Measurements from ENCODE around the gene MYOG. TPM values are rescaled to one million over a fixed set of nuclear protein-coding genes. Genes with fewer than 3 reads are reported as not detected.

MYOG gene
- total and polyA plus RNA-seq, 2 of the 4 experiments (the other 2 are of a cell fraction), result not detected

DNA sequence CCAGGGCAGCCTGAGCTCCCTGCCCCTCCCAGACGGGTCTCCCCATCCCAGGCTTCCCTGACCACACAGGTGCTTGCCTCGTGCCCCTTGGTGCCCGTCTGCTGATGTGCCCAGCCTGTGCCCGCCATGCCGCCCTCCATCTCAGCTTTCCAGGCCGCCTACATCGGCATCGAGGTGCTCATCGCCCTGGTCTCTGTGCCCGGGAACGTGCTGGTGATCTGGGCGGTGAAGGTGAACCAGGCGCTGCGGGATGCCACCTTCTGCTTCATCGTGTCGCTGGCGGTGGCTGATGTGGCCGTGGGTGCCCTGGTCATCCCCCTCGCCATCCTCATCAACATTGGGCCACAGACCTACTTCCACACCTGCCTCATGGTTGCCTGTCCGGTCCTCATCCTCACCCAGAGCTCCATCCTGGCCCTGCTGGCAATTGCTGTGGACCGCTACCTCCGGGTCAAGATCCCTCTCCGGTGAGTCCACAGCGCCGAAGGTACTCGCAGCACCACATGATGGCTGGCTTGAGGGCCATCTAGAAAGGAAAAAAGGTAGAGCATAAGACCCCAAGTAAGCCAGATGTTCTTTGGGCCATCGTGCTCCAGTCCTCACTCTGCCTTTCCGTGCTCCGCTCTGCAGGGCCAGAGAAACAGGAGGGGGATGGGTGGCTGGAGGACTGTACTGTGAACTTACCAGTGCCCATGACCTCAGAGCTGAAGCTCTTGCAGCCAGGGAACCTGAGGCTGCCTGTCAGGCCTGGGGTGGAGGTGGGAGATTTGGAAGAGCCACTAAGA, 43.1 kb upstream of the MYOG start:
- no peak overlapping the region for H4K5ac ChIP-seq (ENCODE audit: low read depth, low read length)
- H3K4me2 ChIP-seq (ENCODE audit: low read depth, low read length), result no peak overlapping the region; the same call in 1 of the 2 replicates
- no peak overlapping the region for H3K56ac ChIP-seq (ENCODE audit: extremely low read depth, insufficient read depth, low read length)

More for the DNA sequence above, 43.1 kb upstream of the MYOG start:
- DNase-seq (no peak), ATAC-seq (ENCODE audit: low read depth) (no peak)
- H4K91ac ChIP-seq (ENCODE audit: insufficient read depth, low read depth, low read length), result no peak overlapping the region
- H3K79me1 ChIP-seq (ENCODE audit: low read depth in 1 of 2, low read length in 2 of 2), result no peaks in the 10 kb centered on the region
- no peaks in the 10 kb centered on the region for H3K36me3 ChIP-seq (ENCODE audit: control insufficient read depth, insufficient read depth, low read length)
- dilution Hi-C loops (cut with HindIII; ENCODE audit: low sequenced_read_pairs, unreplicated experiment), result no loop called here
- no peak overlapping the region for H2BK5ac ChIP-seq (ENCODE audit: low read depth, low read length, poor library complexity, severe bottlenecking)
- no peaks in the 10 kb centered on the region for H3K9me3 ChIP-seq (ENCODE audit: control insufficient read depth, insufficient read depth, low read length)
- CTCF ChIA-PET, result interaction anchor here (0.9 to 1.3 kb wide), 3 partner anchors 11 to 90 kb away, joined by 3 to 6 read pairs (median 3); no protein-coding TSS in a partner anchor
- no peaks in the 10 kb centered on the region for H3K9me1 ChIP-seq (ENCODE audit: insufficient read depth, low read length)
- intact Hi-C loops (cut with micrococcal nuclease), result no loop called here
- no peak overlapping the region for H3K9ac ChIP-seq (ENCODE audit: low read depth, low read length)
- in situ Hi-C loops (cut with MboI; ENCODE audit: low sequenced_read_pairs), result no loop called here
- H3K27ac ChIP-seq (ENCODE audit: insufficient read depth, low read length), result no peak overlapping the region
- H3K14ac ChIP-seq (replicated peaks; ENCODE audit: low read depth, low read length), result no peak overlapping the region
- no peak overlapping the region for H2AK5ac ChIP-seq (ENCODE audit: low read depth, low read length)
- H3K4me1 ChIP-seq (ENCODE audit: control insufficient read depth, insufficient read depth, low read length), result peaks cover 3% of the 10 kb centered on the region; the same call in 1 of the 2 replicates
- no peak overlapping the region for H3K23ac ChIP-seq (ENCODE audit: low read depth, low read length)
- POLR2A ChIA-PET (ENCODE audit: unreplicated experiment), result no interaction called here
- BruUV-seq (replicated peaks), result no TSS peak
- H3K27me3 ChIP-seq (ENCODE audit: control insufficient read depth, insufficient read depth, low read length), result peaks cover 35% of the 10 kb centered on the region
- H2BK15ac ChIP-seq (ENCODE audit: low read depth, low read length), result no peak overlapping the region
- no peak overlapping the region for H2AK9ac ChIP-seq (replicated peaks; ENCODE audit: low read depth, low read length, poor library complexity)
- H4K8ac ChIP-seq (ENCODE audit: low read depth in 2 of 2, low read length in 2 of 2), result no peak overlapping the region
- no peak overlapping the region for H3K4ac ChIP-seq (ENCODE audit: low read depth, low read length)
- no peak overlapping the region for H2BK120ac ChIP-seq (ENCODE audit: low read depth, low read length)
- H3K4me3 ChIP-seq (ENCODE audit: insufficient read depth, low read depth, low read length), result no peak overlapping the region; the same call in 1 of the 2 replicates
- no peak for TF ChIP-seq MAZ (IDR thresholded peaks at IDR 0.05; ENCODE audit: borderline replicate concordance, low read depth, low read length)
- TF ChIP-seq SMC3 (IDR thresholded peaks at IDR 0.05; ENCODE audit: low read depth, low read length), result no peak
- TF ChIP-seq, protein P1, sequence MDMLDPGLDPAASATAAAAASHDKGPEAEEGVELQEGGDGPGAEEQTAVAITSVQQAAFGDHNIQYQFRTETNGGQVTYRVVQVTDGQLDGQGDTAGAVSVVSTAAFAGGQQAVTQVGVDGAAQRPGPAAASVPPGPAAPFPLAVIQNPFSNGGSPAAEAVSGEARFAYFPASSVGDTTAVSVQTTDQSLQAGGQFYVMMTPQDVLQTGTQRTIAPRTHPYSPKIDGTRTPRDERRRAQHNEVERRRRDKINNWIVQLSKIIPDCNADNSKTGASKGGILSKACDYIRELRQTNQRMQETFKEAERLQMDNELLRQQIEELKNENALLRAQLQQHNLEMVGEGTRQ (IDR thresholded peaks at IDR 0.05; ENCODE audit: low read depth, low read length), result no peak
- TF ChIP-seq, protein P2, sequence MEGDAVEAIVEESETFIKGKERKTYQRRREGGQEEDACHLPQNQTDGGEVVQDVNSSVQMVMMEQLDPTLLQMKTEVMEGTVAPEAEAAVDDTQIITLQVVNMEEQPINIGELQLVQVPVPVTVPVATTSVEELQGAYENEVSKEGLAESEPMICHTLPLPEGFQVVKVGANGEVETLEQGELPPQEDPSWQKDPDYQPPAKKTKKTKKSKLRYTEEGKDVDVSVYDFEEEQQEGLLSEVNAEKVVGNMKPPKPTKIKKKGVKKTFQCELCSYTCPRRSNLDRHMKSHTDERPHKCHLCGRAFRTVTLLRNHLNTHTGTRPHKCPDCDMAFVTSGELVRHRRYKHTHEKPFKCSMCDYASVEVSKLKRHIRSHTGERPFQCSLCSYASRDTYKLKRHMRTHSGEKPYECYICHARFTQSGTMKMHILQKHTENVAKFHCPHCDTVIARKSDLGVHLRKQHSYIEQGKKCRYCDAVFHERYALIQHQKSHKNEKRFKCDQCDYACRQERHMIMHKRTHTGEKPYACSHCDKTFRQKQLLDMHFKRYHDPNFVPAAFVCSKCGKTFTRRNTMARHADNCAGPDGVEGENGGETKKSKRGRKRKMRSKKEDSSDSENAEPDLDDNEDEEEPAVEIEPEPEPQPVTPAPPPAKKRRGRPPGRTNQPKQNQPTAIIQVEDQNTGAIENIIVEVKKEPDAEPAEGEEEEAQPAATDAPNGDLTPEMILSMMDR (conservative IDR thresholded peaks at IDR 0.05; ENCODE audit: low read depth, low read length), result no peak
- TF ChIP-seq BHLHE40 (IDR thresholded peaks at IDR 0.05; ENCODE audit: low read depth, low read length), result no peak
- no peak for TF ChIP-seq ELK1 (IDR thresholded peaks at IDR 0.05; ENCODE audit: borderline replicate concordance, low read depth, low read length)
- no peak for TF ChIP-seq RAD21 (IDR thresholded peaks at IDR 0.05; ENCODE audit: low read length)
- no peak for TF ChIP-seq MAFK (IDR thresholded peaks at IDR 0.05; ENCODE audit: low read depth, low read length)
- TF ChIP-seq CEBPB (IDR thresholded peaks at IDR 0.05; ENCODE audit: low read depth, low read length), result no peak
- no peak for TF ChIP-seq NFE2L2 (IDR thresholded peaks at IDR 0.05; ENCODE audit: low read depth, low read length)
- no peak for TF ChIP-seq RFX5 (IDR thresholded peaks at IDR 0.05; ENCODE audit: low read depth, low read length)
- no peak for TF ChIP-seq CHD1 (IDR thresholded peaks at IDR 0.05; ENCODE audit: low read depth, low read length)
- no peak for TF ChIP-seq MXI1 (IDR thresholded peaks at IDR 0.05; ENCODE audit: borderline replicate concordance, low read depth, low read length)
- TF ChIP-seq FOS (IDR thresholded peaks at IDR 0.05; ENCODE audit: low read depth, low read length), result no peak
- TF ChIP-seq RCOR1 (IDR thresholded peaks at IDR 0.05; ENCODE audit: insufficient replicate concordance, low read length), result no peak
- H3K18ac ChIP-seq (ENCODE audit: low read depth, low read length), result no peak overlapping the region
- no peak overlapping the region for H2AFZ ChIP-seq (replicated peaks; ENCODE audit: low read length, poor library complexity)
- no peaks in the 10 kb centered on the region for H4K20me1 ChIP-seq (ENCODE audit: insufficient read depth, low read length)
- no peak overlapping the region for H2BK20ac ChIP-seq (ENCODE audit: low read depth, low read length)
- 92% methylated on average over 10 of the region's 29 CpGs; no CpG with 5 or more reads in 1 of the 2 experiments for WGBS, 2 experiments (ENCODE audit: extremely low coverage in 2 of 2, insufficient read length in 1 of 2)

Measured in IMR-90 (cell line).